HG03159 (cell line): ENCODE data around the gene MAPK1.
"Not testable (repeated sequence)": the region's sequence is repeated elsewhere in the genome, so short reads cannot be mapped to it uniquely, and the experiment has no call there.

ENCODE experiments used
- ATAC-seq: cut with Tn5 transposase; IDR thresholded peaks from one replicate; pipeline ENCODE4 v1.9.1; 2021; ENCODE audit warnings: mild to moderate bottlenecking, moderate library complexity; ENCODE audit not compliant: unreplicated experiment

MAPK1 gene

DNA sequence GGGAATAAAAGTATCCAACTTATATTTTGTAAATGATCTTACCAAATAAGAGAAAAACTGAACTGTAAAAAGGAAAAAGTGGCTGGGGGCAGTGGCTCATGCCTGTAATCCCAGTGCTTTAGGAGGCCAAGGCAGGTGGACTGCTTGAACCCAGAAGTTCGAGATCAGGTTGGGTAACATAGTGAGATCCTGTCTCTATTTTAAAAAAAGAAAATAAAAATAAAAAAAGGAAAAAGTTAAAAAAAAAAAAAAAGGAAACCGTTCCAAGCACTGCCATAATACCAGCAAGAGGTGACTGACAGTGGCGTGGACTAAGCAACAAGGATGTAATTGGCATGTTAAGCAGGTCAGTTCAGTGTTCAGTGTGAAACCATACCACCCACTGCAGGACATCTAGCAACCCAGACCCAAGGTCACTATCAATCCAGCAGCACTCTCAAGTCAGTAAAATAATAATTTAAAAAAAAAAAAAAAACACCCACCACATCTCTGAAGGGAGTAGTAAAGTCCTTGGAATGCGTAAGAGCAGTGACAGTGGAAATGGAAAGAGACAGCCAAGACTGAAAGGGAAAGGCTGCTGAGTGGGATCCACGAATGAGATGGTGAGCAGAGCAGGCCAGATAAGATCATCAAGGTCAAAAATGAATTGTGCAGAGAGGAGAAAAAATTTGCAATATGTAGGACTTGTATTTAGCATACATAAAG lies 43.6 kb downstream of the MAPK1 start:
- ATAC-seq, result no peak

DNA sequence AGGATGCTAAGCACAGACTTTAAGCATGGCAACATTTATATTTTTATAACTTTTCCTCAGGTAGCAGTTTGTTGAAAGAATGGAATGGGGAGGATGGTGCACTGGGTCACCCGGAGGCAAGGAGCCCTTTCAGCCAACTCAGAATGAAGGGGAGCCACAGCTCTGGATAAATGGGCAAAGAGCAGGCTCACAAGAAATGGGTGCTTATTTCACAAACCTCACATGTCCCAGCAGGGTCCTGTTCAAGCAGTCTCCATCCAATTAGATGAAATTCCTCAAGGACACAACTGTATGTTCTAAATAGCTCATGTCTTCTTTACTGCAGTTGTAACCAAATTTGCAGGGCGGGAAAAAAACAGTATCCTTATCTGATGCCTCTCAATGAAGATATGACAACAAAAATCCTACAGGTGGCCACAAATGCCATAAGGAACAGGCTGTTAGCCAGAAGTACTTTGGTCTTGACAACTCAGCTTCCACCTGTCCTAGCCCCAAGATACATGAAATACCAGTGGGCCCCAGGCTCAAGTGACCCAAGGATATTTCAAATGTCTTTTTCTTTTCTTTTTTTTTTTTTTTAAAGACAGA lies 48.2 kb downstream of the MAPK1 start:
- ATAC-seq, result no peak

DNA sequence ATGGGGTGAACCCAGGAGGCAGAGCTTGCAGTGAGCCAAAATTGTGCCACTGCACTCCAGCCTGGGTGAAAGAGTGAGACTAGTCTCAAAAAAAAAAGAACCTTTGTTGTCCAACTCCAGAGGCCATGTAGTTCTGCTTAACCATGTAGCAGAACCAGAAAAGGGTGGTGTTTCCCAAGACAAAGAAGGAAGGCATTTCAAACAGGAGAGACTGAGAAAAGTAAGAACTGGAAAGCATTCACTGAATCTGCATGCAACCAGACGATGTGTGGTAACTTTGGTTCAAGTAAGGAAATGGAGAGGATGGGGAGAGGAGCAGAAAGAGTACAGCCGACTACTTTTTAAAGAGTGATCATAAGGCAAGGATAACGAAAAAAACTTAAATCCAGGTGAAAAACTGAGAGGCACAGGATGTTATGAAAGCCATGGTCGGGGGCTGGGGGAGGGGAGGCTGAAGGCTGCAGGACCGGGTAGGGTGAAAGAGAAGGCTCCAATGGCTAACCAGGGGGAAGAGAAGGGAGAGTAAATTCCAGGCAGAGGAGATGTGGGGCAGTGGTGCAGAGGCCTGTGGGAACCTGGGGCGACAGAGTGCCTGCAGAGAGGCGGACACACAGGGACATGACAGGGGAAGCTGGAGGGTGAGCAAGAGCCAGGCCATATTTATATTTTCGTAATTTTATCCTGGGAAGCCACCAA lies 48.8 kb downstream of the MAPK1 start:
- no peak for ATAC-seq

DNA sequence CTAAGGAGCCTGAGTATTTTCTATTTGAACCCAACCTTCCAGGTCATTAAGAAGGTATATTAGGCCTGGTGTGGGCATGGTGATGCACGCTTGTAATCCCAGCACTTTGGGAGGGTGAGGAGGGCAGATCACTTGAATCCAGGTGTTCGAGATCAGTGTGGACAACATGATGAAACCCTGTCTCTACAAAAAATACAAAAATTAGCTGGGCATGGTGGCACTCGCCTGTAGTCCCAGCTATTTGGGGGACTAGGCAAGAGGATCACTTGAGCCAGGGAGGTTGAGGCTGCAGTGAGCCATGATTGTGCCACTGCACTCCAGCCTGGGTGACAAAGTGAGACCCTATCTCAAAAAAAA lies 50.0 kb downstream of the MAPK1 start:
- ATAC-seq, result not testable (repeated sequence)

DNA sequence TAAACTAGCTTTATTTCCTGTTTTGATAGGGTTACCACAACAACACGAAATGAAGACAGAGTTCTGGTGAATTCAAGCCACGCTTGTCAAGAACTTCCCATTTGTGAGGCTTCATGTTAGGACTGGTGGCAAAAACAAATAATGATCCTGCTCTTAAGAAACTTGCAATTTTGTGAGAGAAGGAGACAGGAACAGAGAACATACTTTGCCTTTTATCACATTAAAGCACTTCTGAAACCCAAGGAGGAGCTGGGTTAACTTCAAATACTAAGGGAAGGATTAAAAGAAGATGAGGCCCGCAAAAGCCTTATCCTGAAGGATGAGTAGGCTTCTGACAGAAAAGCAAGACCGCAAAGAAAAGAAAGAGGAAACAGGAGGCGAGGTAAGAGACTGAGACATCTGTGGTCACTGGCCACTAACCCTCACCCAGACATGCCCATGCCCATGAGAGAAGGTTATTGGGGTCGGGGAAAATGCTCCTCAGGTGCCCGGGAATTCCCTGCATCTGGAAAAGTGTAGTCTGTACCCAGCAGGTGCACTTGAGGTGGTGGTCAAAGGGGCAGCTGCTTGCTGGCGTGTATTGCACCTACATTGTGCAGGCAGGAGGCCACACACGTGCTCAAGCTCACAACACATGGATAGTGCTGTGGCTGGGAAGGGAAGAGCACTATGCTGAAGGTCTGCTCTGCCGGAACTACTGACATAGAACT lies 50.5 kb downstream of the MAPK1 start:
- peak; percentile 63 for ATAC-seq

DNA sequence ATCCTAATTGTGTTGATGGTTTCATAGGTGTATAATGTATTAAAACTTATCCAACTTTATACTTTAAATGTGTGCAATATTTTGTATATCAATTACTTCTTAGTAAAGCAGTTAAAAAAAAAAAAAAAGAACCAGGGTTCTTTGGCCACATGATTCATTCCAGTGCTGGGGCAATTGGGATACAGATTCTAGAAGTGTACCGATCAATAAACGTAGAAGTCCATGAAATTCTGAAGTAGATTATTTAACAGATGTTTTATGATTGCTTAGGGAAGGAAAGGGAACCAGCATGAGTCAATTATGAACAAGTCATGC lies 51.0 kb downstream of the MAPK1 start:
- ATAC-seq, result no peak

DNA sequence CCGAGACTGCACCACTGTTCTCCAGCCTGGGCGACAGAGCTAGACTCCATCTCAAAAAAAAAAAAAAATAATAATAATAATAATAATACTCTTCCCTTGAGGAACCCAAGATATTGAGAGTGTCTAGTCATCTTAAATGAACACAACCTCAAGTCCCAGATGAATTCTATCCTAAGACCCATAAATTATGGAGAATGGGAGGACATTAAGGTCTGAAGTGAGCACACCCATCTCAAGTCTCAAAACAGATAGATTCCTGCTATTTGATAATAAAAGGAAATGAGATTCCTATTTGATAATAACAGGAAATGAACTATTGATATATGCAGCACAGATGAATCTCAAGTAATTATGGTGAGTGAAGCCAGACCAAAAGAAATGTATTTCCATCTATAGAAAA lies 51.5 kb downstream of the MAPK1 start:
- no peak for ATAC-seq

DNA sequence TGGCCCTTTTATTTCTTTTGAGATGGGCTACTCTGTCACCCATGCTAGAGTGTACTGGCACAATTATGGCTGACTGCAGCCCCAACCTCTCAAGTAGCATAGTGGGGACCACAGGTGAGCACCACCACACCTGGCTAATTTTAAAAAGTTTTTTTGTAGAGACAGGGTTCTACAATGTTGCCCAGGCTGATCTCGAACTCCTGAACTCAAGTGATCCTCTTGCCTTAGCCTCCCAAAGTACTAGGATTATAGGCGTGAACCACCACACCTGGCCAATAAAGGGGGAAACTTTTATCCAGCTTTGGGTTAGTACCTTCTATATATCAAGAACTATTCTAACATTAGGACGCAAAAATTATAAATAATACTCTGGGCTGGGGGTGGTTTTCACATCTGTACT lies 52.1 kb downstream of the MAPK1 start:
- ATAC-seq, result no peak

DNA sequence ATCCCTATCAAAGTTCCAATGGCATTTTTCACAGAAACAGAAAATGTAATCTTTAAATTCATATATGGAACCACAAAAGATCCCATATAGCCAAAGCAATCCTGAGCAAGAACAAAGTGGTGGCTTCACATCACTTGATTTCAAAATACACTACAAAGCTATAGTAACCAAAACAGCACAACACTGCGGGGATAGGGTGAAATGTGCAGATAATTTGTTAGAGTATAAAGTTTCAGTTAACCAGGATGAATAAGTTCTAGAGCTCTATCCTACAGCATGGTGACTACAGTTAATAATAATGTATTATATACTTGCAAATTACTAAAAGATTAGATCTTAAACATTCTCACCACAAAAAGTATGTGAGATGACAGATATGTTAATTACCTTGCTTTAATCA lies 55.5 kb downstream of the MAPK1 start:
- ATAC-seq, result no peak

DNA sequence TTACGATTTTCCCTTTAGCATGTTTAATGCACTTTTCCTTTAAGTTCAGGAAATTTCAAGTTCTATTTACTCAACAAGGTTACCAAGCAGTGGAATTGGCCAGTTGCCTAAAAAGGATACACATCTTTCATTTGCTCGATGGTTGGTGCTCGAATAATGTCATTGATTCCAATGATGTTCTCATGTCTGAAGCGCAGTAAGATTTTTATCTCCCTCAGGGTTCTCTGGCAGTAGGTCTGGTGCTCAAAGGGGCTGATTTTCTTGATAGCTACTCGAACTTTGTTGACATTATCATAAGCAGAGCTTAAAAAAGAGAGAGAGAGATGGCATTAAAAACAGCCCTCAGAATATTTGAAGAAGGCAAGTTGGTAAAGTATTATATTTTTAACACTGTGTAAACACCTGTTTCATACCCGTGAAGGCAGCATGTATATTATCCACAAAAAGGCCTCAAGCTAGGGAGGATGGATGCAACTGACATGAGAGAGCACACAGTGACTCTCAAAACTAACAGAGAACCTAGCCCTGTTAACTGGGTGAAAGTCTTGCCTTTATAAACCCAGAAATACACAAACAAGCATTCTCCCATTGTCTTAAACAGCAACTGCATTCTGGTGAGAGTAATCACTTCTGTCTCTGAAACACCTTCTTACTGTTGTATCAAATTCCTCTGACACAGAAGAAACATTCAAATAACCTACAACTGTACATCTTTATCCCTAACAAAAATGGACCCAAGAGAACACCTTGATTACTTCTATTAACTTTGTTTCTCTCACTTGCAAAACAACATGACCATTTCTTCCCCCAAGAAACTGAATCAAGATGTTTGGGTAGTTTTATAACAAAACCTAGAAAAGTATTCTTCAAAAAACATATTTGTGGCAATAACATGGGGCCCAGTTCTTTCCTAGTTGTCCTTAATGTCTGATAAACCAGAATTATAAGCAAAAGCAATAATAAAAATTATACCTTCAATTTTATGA lies 59.6 kb downstream of the MAPK1 start:
- no peak for ATAC-seq

DNA sequence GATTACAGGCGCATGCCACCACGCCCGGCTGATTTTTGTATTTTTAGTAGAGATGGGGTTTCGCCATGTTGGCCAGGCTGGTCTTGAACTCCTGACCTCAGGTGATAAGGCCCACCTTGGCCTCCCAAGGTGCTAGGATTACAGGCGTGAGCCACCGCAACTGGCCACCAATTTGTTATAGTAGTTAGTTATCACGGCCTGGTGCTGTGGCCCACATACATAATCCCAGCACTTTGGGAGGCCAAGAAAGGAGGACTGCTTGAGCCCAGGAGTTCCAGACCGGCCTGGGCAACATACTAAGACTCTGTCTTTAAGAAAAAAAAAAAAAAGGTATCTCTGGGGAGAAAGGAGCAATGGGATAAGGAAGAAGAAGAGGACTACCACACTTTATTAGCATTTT lies 62.1 kb downstream of the MAPK1 start:
- ATAC-seq, result not testable (repeated sequence)

DNA sequence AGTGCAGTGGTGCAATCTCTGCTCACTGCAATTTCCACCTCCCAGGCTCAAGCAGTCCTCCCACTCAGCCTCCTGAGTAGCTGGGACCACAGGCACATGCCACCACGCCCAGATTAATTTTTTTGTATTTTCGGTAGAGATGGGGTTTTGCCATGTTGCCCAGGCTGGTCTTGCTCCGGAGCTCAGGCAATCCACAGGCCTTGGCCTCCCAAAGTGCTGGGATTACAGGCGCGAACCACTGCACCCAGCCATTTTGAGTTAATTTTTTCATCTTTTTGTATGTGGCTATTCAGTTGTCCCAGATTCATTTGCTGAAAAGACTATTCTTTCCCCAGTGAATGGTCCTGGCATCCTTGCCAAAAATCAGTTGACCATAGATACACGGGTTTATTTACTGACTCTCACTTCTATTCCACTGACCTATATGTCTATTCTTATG lies 63.6 kb downstream of the MAPK1 start:
- no peak for ATAC-seq

DNA sequence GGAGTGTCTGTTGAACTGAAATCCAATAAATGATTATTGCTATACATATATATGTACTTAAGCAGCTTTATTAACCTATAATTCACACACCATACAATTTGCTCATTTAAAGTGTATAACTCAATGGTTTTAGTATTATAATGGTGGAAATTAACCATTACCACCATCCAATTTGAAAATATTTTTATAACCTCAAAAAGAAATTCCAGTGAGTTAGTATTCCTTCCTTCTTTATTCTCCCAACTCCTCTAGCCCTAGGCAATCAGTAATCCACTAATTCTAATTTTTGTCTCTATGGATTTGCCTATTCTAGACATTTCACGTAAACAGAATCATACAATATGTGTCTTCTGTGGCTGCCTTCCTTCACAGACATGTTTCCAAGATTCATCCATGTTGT lies 64.8 kb downstream of the MAPK1 start:
- ATAC-seq, result no peak

DNA sequence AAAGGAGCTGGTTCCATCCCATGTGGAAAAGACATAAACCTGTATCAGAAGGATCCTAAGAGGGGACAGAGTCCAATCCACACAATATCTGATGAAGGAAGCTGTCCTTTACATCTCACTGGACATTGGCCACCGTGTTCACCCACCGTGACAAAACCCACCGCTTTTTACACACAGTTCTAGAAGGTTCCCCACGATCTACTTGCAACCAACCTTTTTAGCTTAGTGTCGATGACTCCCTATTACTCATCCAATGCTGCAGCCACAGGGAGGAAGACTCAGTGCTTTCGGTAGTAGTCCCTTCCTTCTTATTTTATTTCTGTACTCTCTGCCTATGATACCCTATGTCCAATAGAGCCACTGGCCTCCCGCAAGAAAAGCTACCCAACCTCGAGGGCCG lies 65.4 kb downstream of the MAPK1 start:
- ATAC-seq, result no peak

DNA sequence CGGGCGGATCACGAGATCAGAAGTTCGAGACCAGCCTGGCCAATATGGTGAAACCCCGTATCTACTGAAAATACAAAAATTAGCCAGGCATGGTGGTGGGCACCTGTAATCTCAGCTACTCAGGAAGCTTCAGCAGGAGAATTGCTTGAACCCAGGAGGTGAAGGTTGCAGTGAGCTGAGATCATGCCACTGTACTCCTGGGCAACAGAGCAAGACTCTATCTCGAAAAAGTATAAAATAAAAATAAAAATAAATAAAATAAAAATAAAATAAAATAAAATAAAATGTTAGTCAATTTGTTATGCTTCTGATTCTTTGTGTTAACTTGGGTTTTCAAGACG lies 66.2 kb downstream of the MAPK1 start:
- not testable (repeated sequence) for ATAC-seq

DNA sequence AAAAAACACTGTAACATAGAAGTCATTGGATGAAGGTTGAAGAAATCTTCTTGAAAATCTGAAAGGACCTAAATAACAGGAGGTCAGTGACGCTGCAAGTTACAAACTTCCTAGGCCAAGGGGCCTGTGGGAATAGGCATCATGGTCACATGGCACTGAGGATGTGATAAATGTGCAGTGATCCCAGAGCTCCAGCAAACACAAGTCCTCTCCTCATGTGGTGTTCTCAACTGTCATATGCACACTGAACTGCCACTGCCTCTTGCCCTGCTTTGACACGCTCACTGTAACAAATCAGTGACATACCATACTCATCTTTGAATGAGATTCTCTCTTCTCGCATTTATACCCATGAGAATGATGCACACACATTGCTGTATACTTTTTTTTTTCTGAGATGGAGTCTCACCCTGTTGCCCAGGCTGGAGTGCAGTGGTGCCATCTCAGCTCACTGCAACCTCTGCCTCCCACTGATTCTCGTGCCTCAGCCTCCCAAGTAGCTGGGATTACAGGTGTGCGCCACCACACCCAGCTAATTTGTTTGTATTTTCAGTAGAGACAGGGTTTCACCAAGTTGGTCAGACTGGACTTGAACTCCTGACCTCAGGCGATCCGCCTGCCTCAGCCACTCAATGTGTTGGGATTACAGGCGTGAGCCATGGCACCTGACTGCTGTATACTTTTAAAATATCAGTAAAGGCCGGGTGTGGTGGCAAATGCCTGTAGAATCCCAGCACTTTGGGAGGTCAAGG lies 66.7 kb downstream of the MAPK1 start:
- ATAC-seq, result no peak

DNA sequence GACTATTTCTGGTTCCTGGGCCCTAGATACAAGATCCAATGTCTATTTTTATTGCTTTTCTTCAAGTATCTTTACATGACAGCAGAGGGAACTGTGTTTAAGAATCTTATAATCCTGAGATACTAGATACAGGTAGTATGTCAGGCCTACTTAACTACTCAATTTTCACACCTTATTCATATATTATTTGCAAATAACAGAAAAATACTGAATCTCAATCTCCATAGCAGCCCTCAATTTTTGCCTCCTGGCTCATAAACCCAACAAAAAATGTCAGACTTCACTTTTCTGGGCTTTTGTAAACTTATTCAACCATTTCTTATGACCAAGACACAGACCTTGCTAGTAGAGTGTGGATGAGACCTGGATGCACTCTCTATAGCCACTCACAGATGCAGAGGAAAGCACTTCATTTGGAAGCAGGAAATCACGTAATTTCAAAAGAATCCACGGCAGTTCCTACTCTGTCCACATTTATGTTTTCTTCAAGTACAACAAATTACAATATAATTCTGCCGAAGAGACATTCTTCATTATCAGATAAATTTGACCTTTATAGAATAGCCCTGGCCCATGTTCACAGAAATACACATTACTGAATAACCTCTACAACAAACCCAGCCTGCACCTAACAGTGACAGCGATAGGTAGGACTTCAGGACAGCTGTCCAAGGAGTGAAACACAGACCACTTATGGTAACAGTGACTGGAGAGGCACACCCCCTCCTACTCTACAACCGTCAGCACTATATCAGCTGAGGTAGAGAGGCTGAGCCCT lies 69.8 kb downstream of the MAPK1 start:
- ATAC-seq, result no peak

DNA sequence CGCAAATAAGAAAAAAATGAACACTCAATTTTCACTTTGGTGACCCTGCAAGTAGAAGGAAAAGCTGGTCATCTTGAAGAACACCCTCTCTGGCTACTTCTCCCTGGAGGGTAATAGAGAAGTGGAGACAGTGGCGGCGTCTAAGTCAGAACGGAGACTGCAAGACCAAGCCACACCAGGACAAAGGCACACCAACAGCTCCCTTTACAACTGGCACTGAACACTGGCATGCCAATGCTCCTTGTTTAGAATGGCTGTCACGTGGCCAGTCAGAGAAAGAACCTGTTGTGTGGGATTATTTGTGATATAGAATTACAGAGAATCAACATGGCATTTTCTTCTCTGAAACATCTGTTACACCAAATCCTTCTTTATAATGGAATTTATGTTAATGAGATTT lies 70.6 kb downstream of the MAPK1 start:
- ATAC-seq, result no peak

DNA sequence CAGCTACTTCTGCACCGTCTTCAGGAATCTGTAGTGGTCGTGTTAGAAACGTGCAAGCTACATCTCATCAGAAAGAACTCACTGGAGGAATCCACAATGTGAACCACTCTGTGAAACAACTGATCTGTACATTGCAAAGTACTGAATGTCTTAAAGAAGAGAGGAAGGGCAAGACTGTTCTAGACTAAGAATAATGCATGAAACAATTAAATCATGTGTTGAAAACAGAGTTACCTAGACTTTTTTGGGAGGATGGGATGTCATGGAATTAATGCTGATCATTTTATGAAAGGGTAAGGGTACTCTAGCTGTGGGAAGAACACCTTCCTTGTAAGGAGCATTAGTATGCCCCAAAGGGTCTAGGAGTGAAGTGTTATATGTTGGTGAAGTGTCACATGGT lies 71.2 kb downstream of the MAPK1 start:
- no peak for ATAC-seq
